Astrocyte (in vitro differentiated cells and primary cell): ENCODE data around the gene IFITM10. TPM values are rescaled to one million over a fixed set of nuclear protein-coding genes. Genes with fewer than 3 reads are reported as not detected.

Experiments
- DNase-seq: peaks from one replicate; pipeline ENCODE4 v3.0.0-alpha.2; 2010; ENCODE audit warnings: low read depth
- FAIRE-seq: peaks from 2 replicates; lab custom pipeline; 2011; peaks lifted over from hg19 to GRCh38; lab: Jason Lieb, UNC
- H2AFZ ChIP-seq: 2 replicates; pipeline ENCODE4 v1.6.0; 2012; ENCODE audit warnings: low read depth, low read length, inconsistent platforms
- H3K27ac ChIP-seq: 2 replicates; pipeline ENCODE4 v1.5.1; 2011; ENCODE audit warnings: low read depth, low read length, inconsistent platforms
- H3K27me3 ChIP-seq: 2 replicates; pipeline ENCODE4 v1.6.0; 2011; ENCODE audit warnings: low read length, inconsistent platforms; ENCODE audit not compliant: insufficient read depth
- H3K36me3 ChIP-seq: 2 replicates; pipeline ENCODE4 v1.5.1; 2011; ENCODE audit warnings: low read length, inconsistent platforms; ENCODE audit not compliant: insufficient read depth
- H3K4me1 ChIP-seq: 2 replicates; pipeline ENCODE4 v1.5.1; 2011; ENCODE audit warnings: low read length, inconsistent platforms; ENCODE audit not compliant: insufficient read depth
- H3K4me2 ChIP-seq: 2 replicates; pipeline ENCODE4 v1.6.0; 2012; ENCODE audit warnings: low read length, inconsistent platforms
- H3K4me3 ChIP-seq: 2 replicates; pipeline ENCODE4 v1.5.1; 2011; ENCODE audit warnings: low read depth, mild to moderate bottlenecking, low read length, inconsistent platforms; ENCODE audit not compliant: insufficient read depth
- H3K79me2 ChIP-seq: 2 replicates; pipeline ENCODE4 v1.6.0; 2012; ENCODE audit warnings: mild to moderate bottlenecking, low read length, inconsistent platforms; ENCODE audit not compliant: insufficient read depth
- H3K9ac ChIP-seq: 2 replicates; pipeline ENCODE4 v1.6.0; 2012; ENCODE audit warnings: mild to moderate bottlenecking, low read length, inconsistent platforms
- H3K9me3 ChIP-seq: 2 replicates; pipeline ENCODE4 v1.5.1; 2012; ENCODE audit warnings: low read depth, mild to moderate bottlenecking, low read length, inconsistent platforms; ENCODE audit not compliant: insufficient read depth
- H4K20me1 ChIP-seq: 2 replicates; pipeline ENCODE4 v1.6.0; 2012; ENCODE audit warnings: low read length, inconsistent platforms; ENCODE audit not compliant: insufficient read depth
- H3K27ac Mint-ChIP-seq: one replicate; pipeline ENCODE4 v1.8.0; 2021; ENCODE audit warnings: mild to moderate bottlenecking, mixed read lengths; ENCODE audit not compliant: unreplicated experiment
- H3K27me3 Mint-ChIP-seq: one replicate; pipeline ENCODE4 v1.8.0; 2021; ENCODE audit warnings: low read depth, mixed read lengths; ENCODE audit not compliant: unreplicated experiment
- H3K36me3 Mint-ChIP-seq: one replicate; pipeline ENCODE4 v1.8.0; 2021; ENCODE audit warnings: low read depth, mixed read lengths; ENCODE audit not compliant: unreplicated experiment
- H3K4me1 Mint-ChIP-seq: one replicate; pipeline ENCODE4 v1.8.0; 2021; ENCODE audit warnings: low read depth, mixed read lengths; ENCODE audit not compliant: unreplicated experiment
- H3K4me3 Mint-ChIP-seq: one replicate; pipeline ENCODE4 v1.8.0; 2021; ENCODE audit warnings: mild to moderate bottlenecking, moderate library complexity, mixed read lengths; ENCODE audit not compliant: unreplicated experiment
- H3K9me3 Mint-ChIP-seq: one replicate; pipeline ENCODE4 v1.8.0; 2021; ENCODE audit warnings: mild to moderate bottlenecking, mixed read lengths; ENCODE audit not compliant: unreplicated experiment
- EZH2 ChIP-seq: IDR thresholded peaks from 2 replicates; pipeline ENCODE4 v1.6.1; 2012; ENCODE audit warnings: mild to moderate bottlenecking, low read length, inconsistent platforms; ENCODE audit not compliant: insufficient read depth
- total RNA-seq: library from RNA; stranded (reverse); gene quantifications from 2 replicates; pipeline ENCODE4 v1.2.1, GENCODE V29; 2021
- TF ChIP-seq, protein P1 (sequence below): IDR thresholded peaks from 2 replicates; pipeline ENCODE4 v1.5.1; 2011; ENCODE audit warnings: low read depth, mild to moderate bottlenecking, inconsistent platforms, low read length, moderate library complexity; ENCODE audit not compliant: insufficient read depth

IFITM10 gene
- total RNA-seq, 1 donor from 2014 or later, result 2.0 TPM

DNA sequence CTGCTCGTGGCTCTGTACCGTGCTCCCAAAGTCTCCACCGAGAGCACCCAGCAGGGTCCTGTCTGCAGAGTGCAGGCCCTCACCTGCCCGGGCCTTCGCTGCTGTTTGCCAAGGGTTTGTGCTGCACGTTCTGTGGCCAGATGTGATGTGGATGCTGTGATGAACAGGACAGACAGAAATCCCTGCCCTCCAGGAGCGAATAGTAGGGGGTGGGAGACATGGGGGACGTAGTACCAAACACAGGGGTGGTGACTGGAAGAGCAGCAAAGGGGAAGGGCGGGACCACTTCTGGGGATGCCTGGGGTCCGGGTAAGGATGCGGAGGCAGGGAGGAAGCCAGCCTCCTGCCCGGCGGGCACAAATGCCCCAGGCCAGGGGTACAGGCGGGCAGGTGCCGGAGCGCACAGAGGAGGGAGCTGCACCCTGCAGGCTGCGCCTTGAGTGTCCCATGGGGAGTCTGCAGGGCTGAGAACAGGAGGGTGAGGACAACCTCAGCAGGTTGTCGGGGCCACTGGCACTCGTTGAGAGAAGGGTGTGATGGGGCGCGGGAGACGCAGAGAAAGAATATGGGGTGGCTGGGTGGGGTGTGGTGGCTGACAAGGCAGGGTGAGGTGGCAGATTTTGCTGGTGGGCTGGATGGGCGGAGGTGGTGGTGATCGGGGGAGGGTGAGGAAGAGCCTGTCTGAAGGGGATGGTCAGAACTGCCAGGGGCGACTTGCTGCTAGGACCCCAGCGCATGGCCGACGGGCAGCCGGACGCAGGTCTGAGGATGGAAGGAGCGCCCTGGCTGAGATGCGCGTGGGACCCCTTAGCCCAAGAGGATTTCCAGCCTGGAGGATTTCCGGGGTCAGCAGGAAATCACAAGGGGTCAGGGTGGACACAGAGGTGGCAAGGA is 29.7 kb upstream of the IFITM10 start:
- FAIRE-seq (no peak), DNase-seq (no peak)
- peaks cover 1% of the 10 kb centered on the region for H3K4me1 Mint-ChIP-seq

DNA sequence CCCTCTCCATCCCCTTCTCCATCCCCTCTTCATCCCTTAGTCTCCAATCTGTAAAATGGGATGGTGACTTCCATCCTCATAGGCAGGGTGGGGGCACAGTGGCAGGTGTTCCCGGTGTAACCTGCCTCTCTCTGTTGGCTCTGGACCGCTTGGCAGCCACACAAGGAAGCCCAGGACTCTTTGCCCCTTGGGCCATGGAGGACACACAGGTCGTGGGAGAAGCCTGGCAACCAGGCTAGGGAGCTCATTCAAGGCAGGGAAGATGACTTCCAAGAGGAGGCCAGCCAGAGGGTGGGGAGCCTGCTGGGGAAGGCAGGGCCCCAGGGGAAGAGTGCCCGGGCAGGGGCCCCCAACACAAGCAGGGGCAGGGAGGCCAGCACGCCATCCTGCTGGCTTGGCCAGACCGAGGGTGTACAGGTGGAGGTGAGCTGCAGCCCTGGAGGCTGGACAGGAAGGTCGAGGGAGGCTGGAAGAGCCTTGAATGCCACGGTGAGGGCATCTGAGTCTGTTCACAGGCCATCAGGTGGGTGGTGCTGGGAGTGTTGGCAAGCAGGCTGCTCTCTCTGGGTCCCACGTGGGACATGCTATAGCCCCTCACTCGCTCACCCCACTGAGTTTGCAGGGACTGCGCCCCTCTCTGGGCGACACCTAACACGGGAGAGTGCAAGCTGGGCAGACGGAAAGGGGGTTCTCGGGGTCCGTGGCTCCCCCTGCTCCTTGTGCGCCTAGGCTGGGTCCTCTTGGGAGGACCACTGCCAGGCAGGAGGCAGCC is 28.8 kb upstream of the IFITM10 start:
- Histone ChIP-seq H3K79me2 (no peaks in the 10 kb centered on the region), H3K27me3 (no peaks in the 10 kb centered on the region), H3K4me1 (peaks cover 6% of the 10 kb centered on the region), H3K36me3 (no peaks in the 10 kb centered on the region), H3K4me2 (no peak overlapping the region), H3K27ac (no peak overlapping the region), H3K4me3 (no peak overlapping the region), H3K9ac (no peak overlapping the region), H3K9me3 (no peaks in the 10 kb centered on the region), H4K20me1 (no peaks in the 10 kb centered on the region), H2AFZ (no peak overlapping the region)
- Mint-ChIP-seq H3K27me3 (peaks cover 44% of the 10 kb centered on the region), H3K9me3 (peaks cover 9% of the 10 kb centered on the region), H3K4me3 (no peak overlapping the region), H3K4me1 (peaks cover 1% of the 10 kb centered on the region), H3K36me3 (peaks cover 3% of the 10 kb centered on the region), H3K27ac (no peak overlapping the region)
- no peak for TF ChIP-seq EZH2
- TF ChIP-seq, protein P1, sequence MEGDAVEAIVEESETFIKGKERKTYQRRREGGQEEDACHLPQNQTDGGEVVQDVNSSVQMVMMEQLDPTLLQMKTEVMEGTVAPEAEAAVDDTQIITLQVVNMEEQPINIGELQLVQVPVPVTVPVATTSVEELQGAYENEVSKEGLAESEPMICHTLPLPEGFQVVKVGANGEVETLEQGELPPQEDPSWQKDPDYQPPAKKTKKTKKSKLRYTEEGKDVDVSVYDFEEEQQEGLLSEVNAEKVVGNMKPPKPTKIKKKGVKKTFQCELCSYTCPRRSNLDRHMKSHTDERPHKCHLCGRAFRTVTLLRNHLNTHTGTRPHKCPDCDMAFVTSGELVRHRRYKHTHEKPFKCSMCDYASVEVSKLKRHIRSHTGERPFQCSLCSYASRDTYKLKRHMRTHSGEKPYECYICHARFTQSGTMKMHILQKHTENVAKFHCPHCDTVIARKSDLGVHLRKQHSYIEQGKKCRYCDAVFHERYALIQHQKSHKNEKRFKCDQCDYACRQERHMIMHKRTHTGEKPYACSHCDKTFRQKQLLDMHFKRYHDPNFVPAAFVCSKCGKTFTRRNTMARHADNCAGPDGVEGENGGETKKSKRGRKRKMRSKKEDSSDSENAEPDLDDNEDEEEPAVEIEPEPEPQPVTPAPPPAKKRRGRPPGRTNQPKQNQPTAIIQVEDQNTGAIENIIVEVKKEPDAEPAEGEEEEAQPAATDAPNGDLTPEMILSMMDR, result no peak
- no peak for FAIRE-seq
- DNase-seq, result no peak

More for the DNA sequence above, 29.7 kb upstream of the IFITM10 start:
- Mint-ChIP-seq H3K27me3 (peaks cover 49% of the 10 kb centered on the region), H3K27ac (peak overlapping the region; percentile 47), H3K9me3 (peaks cover 6% of the 10 kb centered on the region), H3K36me3 (peaks cover 3% of the 10 kb centered on the region), H3K4me3 (no peak overlapping the region)
- H3K27ac ChIP-seq, result no peak overlapping the region
- no peaks in the 10 kb centered on the region for H3K27me3 ChIP-seq
- H3K4me1 ChIP-seq, result peaks cover 6% of the 10 kb centered on the region
- no peak overlapping the region for H2AFZ ChIP-seq
- H3K9me3 ChIP-seq, result no peaks in the 10 kb centered on the region
- TF ChIP-seq, protein P1, result no peak
- no peak for TF ChIP-seq EZH2
- no peak overlapping the region for H3K4me2 ChIP-seq
- H4K20me1 ChIP-seq, result no peaks in the 10 kb centered on the region
- no peak overlapping the region for H3K4me3 ChIP-seq
- H3K36me3 ChIP-seq, result no peaks in the 10 kb centered on the region
- H3K79me2 ChIP-seq, result no peaks in the 10 kb centered on the region
- H3K9ac ChIP-seq, result no peak overlapping the region
